Duodenal mucosa (tissue), 2 donors: ENCODE data around the gene MSH2.
"Not testable (repeated sequence)": the region's sequence is repeated elsewhere in the genome, so short reads cannot be mapped to it uniquely, and the experiment has no call there.

Source experiments
- H3K27ac ChIP-seq: one replicate; pipeline ENCODE4 v1.7.0; 2013; ENCODE audit warnings: low read depth, low read length
- H3K27me3 ChIP-seq, 2 donors: one replicate each; pipeline ENCODE4 v1.7.0; 2013; ENCODE audit warnings: low read length in 2 of 2, control low read depth in 1 of 2; ENCODE audit not compliant: insufficient read depth in 2 of 2, control insufficient read depth in 1 of 2
- H3K36me3 ChIP-seq, 2 donors: one replicate each; pipeline ENCODE4 v1.7.0; 2013; ENCODE audit warnings: low read length in 2 of 2, control low read depth in 1 of 2; ENCODE audit not compliant: insufficient read depth in 2 of 2, control insufficient read depth in 1 of 2
- H3K4me1 ChIP-seq, 2 donors: one replicate each; pipeline ENCODE4 v1.7.0; 2013; ENCODE audit warnings: low read length in 2 of 2, control low read depth in 1 of 2; ENCODE audit not compliant: insufficient read depth in 2 of 2, control insufficient read depth in 1 of 2
- H3K4me3 ChIP-seq, 2 donors: one replicate each; pipeline ENCODE4 v1.7.0; 2013; ENCODE audit warnings: low read length in 2 of 2, low read depth in 1 of 2
- H3K9ac ChIP-seq, 2 donors: one replicate each; pipeline ENCODE4 v1.7.0; 2013; ENCODE audit warnings: low read length in 2 of 2, low read depth in 1 of 2
- H3K9me3 ChIP-seq, 2 donors: one replicate each; pipeline ENCODE4 v1.7.0; 2013; ENCODE audit warnings: low read length in 2 of 2, control low read depth in 1 of 2; ENCODE audit not compliant: control insufficient read depth in 1 of 2

MSH2 gene

GRCh38 chr2:47433006-47433405, 30.1 kb downstream of the MSH2 start:
- not testable (repeated sequence) for H3K4me3 ChIP-seq, H3K9ac ChIP-seq, H3K4me1 ChIP-seq, H3K9me3 ChIP-seq, H3K27me3 ChIP-seq, H3K27ac ChIP-seq
- H3K36me3 ChIP-seq, result peaks cover 6 to 23% of the 10 kb centered on the region in 2 donors

- not testable (repeated sequence) for H3K27me3 ChIP-seq, H3K9ac ChIP-seq, H3K4me1 ChIP-seq, H3K4me3 ChIP-seq, H3K27ac ChIP-seq, H3K9me3 ChIP-seq
- peaks cover 6 to 27% of the 10 kb centered on the region in 2 donors for H3K36me3 ChIP-seq
These were observed 30.5 kb downstream of the MSH2 start for GRCh38 chr2:47433445-47433844.

GRCh38 chr2:47437287-47437686, 34.3 kb downstream of the MSH2 start:
- peaks cover 0 to 15% of the 10 kb centered on the region in 2 donors for H3K36me3 ChIP-seq
- no peaks in the 10 kb centered on the region for H3K27me3 ChIP-seq
- no peak overlapping the region for H3K9ac ChIP-seq
- H3K4me3 ChIP-seq, result no peak overlapping the region
- H3K9me3 ChIP-seq, result no peaks in the 10 kb centered on the region
- no peaks in the 10 kb centered on the region for H3K4me1 ChIP-seq
- no peak overlapping the region for H3K27ac ChIP-seq

- Histone ChIP-seq H3K4me1 (no peaks in the 10 kb centered on the region), H3K4me3 (no peak overlapping the region), H3K27ac (no peak overlapping the region), H3K9me3 (no peaks in the 10 kb centered on the region), H3K27me3 (no peaks in the 10 kb centered on the region), H3K9ac (no peak overlapping the region), H3K36me3 (peaks cover 0 to 15% of the 10 kb centered on the region in 2 donors)
These were observed 35.1 kb downstream of the MSH2 start for GRCh38 chr2:47438106-47438505.

GRCh38 chr2:47438783-47439182, 35.8 kb downstream of the MSH2 start:
- Histone ChIP-seq H3K27ac (no peak overlapping the region), H3K36me3 (peaks cover 0 to 15% of the 10 kb centered on the region in 2 donors), H3K9ac (no peak overlapping the region), H3K4me1 (no peaks in the 10 kb centered on the region), H3K9me3 (no peaks in the 10 kb centered on the region), H3K4me3 (no peak overlapping the region), H3K27me3 (no peaks in the 10 kb centered on the region)

- no peak overlapping the region for H3K4me3 ChIP-seq
- H3K27ac ChIP-seq, result no peak overlapping the region
- peaks cover 0 to 5% of the 10 kb centered on the region in 2 donors for H3K36me3 ChIP-seq
- H3K4me1 ChIP-seq, result no peaks in the 10 kb centered on the region
- no peaks in the 10 kb centered on the region for H3K9me3 ChIP-seq
- H3K9ac ChIP-seq, result no peak overlapping the region
- H3K27me3 ChIP-seq, result no peaks in the 10 kb centered on the region
These were observed 48.8 kb downstream of the MSH2 start for GRCh38 chr2:47451790-47452189.

- H3K27me3 ChIP-seq, result no peaks in the 10 kb centered on the region
- peaks cover 0 to 5% of the 10 kb centered on the region in 2 donors for H3K36me3 ChIP-seq
- H3K9me3 ChIP-seq, result no peaks in the 10 kb centered on the region
- no peaks in the 10 kb centered on the region for H3K4me1 ChIP-seq
- H3K27ac ChIP-seq, result no peak overlapping the region
- no peak overlapping the region for H3K4me3 ChIP-seq
- no peak overlapping the region for H3K9ac ChIP-seq
These were observed 49.8 kb downstream of the MSH2 start for GRCh38 chr2:47452761-47453160.

- not testable (repeated sequence) for H3K27ac ChIP-seq, H3K9ac ChIP-seq, H3K27me3 ChIP-seq, H3K36me3 ChIP-seq, H3K4me1 ChIP-seq, H3K4me3 ChIP-seq, H3K9me3 ChIP-seq
These were observed 51.9 kb downstream of the MSH2 start for GRCh38 chr2:47454818-47455217.

GRCh38 chr2:47455411-47455810, 52.5 kb downstream of the MSH2 start:
- H3K9ac ChIP-seq, result no peak overlapping the region
- no peaks in the 10 kb centered on the region for H3K4me1 ChIP-seq
- no peaks in the 10 kb centered on the region for H3K27me3 ChIP-seq
- no peaks in the 10 kb centered on the region for H3K36me3 ChIP-seq
- no peaks in the 10 kb centered on the region for H3K9me3 ChIP-seq
- no peak overlapping the region for H3K27ac ChIP-seq
- no peak overlapping the region for H3K4me3 ChIP-seq

GRCh38 chr2:47456851-47457250, 53.9 kb downstream of the MSH2 start:
- no peak overlapping the region for H3K4me3 ChIP-seq
- H3K9ac ChIP-seq, result no peak overlapping the region
- no peaks in the 10 kb centered on the region for H3K27me3 ChIP-seq
- H3K36me3 ChIP-seq, result no peaks in the 10 kb centered on the region
- no peaks in the 10 kb centered on the region for H3K9me3 ChIP-seq
- no peaks in the 10 kb centered on the region for H3K4me1 ChIP-seq
- H3K27ac ChIP-seq, result no peak overlapping the region

- Histone ChIP-seq H3K4me1 (no peaks in the 10 kb centered on the region), H3K27ac (no peak overlapping the region), H3K4me3 (no peak overlapping the region), H3K9ac (no peak overlapping the region), H3K36me3 (no peaks in the 10 kb centered on the region), H3K9me3 (no peaks in the 10 kb centered on the region), H3K27me3 (no peaks in the 10 kb centered on the region)
These were observed 54.3 kb downstream of the MSH2 start for GRCh38 chr2:47457268-47457667.
